ENCODE data around the gene EIF4G3. TPM values are rescaled to one million over a fixed set of nuclear protein-coding genes. Genes with fewer than 3 reads are reported as not detected.
"Not testable (repeated sequence)": the region's sequence is repeated elsewhere in the genome, so short reads cannot be mapped to it uniquely, and the experiment has no call there.

The EIF4G3 gene
- total RNA-seq, 4 donors from 2014 or later = 48.6 to 73.6 (median 57.9) TPM

- WGBS, 2 donors (ENCODE audit: low coverage in 1 of 2) = 77 to 100% methylated on average over 3 to 4 of the region's 4 CpGs
- ATAC-seq = no peak
- H3K36me3 ChIP-seq = no peaks in the 10 kb centered on the region
- H3K4me1 ChIP-seq = peaks cover 0 to 7% (median 0%) of the 10 kb centered on the region in 3 donors
- no peaks in the 10 kb centered on the region for H3K27me3 ChIP-seq
- H3K9me3 ChIP-seq = no peaks in the 10 kb centered on the region
- no peak for TF ChIP-seq EP300 (IDR thresholded peaks at IDR 0.05)
- TF ChIP-seq POLR2A (IDR thresholded peaks at IDR 0.05) = no peak
- TF ChIP-seq CTCF (IDR thresholded peaks at IDR 0.05) = no peak
- no peak for TF ChIP-seq POLR2AphosphoS5 (IDR thresholded peaks at IDR 0.05)
- no peak overlapping the region for H3K27ac ChIP-seq
- no peak overlapping the region for H3K4me3 ChIP-seq
Measured at GRCh38 chr1:21192871-21193270, 16.2 kb upstream of the EIF4G3 start.

GRCh38 chr1:21192284-21192683 lies 15.6 kb upstream of the EIF4G3 start:
- H3K27ac ChIP-seq = no peak overlapping the region
- WGBS, 2 donors (ENCODE audit: low coverage in 1 of 2) = 80% methylated on average over 1 of the region's 5 CpGs; no CpG with 5 or more reads in 1 of the 2 donors
- no peaks in the 10 kb centered on the region for H3K27me3 ChIP-seq
- no peaks in the 10 kb centered on the region for H3K36me3 ChIP-seq
- H3K9me3 ChIP-seq = no peaks in the 10 kb centered on the region
- ATAC-seq = no peak
- no peak overlapping the region for H3K4me3 ChIP-seq
- no peak for TF ChIP-seq POLR2A (IDR thresholded peaks at IDR 0.05)
- TF ChIP-seq POLR2AphosphoS5 (IDR thresholded peaks at IDR 0.05) = no peak
- no peak for TF ChIP-seq EP300 (IDR thresholded peaks at IDR 0.05)
- no peak for TF ChIP-seq CTCF (IDR thresholded peaks at IDR 0.05)
- H3K4me1 ChIP-seq = peaks cover 0 to 7% (median 0%) of the 10 kb centered on the region in 3 donors

- not testable (repeated sequence) for H3K4me1 ChIP-seq, ATAC-seq, H3K9me3 ChIP-seq, H3K4me3 ChIP-seq, H3K27me3 ChIP-seq, H3K36me3 ChIP-seq, H3K27ac ChIP-seq
- WGBS, 2 donors (ENCODE audit: low coverage in 1 of 2) = 50 to 56% methylated on average over 2 of the region's 2 CpGs
Measured at GRCh38 chr1:21190771-21191170, 14.1 kb upstream of the EIF4G3 start.

- 100% methylated on average over 1 of the region's 1 CpG; no CpG with 5 or more reads in 1 of the 2 donors for WGBS, 2 donors (ENCODE audit: low coverage in 1 of 2)
- H3K4me3 ChIP-seq = no peak overlapping the region
- H3K9me3 ChIP-seq = no peaks in the 10 kb centered on the region
- no peaks in the 10 kb centered on the region for H3K27me3 ChIP-seq
- H3K27ac ChIP-seq = no peak overlapping the region
- no peaks in the 10 kb centered on the region for H3K36me3 ChIP-seq
- no peak for TF ChIP-seq CTCF (IDR thresholded peaks at IDR 0.05)
- TF ChIP-seq POLR2AphosphoS5 (IDR thresholded peaks at IDR 0.05) = no peak
- peaks cover 0 to 3% (median 0%) of the 10 kb centered on the region in 3 donors for H3K4me1 ChIP-seq
- ATAC-seq = no peak
Measured at GRCh38 chr1:21189906-21190500, 13.3 kb upstream of the EIF4G3 start.

GRCh38 chr1:21189421-21189820 lies 12.7 kb upstream of the EIF4G3 start:
- ATAC-seq = no peak

More at GRCh38 chr1:21189421-21189820, 12.7 kb upstream of the EIF4G3 start:
- no peaks in the 10 kb centered on the region for H3K9me3 ChIP-seq
- H3K4me3 ChIP-seq = no peak overlapping the region
- no peaks in the 10 kb centered on the region for H3K4me1 ChIP-seq
- TF ChIP-seq EP300 (IDR thresholded peaks at IDR 0.05) = no peak
- TF ChIP-seq POLR2AphosphoS5 (IDR thresholded peaks at IDR 0.05) = no peak
- TF ChIP-seq CTCF (IDR thresholded peaks at IDR 0.05) = no peak
- no peak for TF ChIP-seq POLR2A (IDR thresholded peaks at IDR 0.05)
- no peaks in the 10 kb centered on the region for H3K27me3 ChIP-seq
- no peak overlapping the region for H3K27ac ChIP-seq
- H3K36me3 ChIP-seq = no peaks in the 10 kb centered on the region
- 64% methylated on average over 2 of the region's 3 CpGs; no CpG with 5 or more reads in 1 of the 2 donors for WGBS, 2 donors (ENCODE audit: low coverage in 1 of 2)

Data from gastroesophageal sphincter (tissue), 4 donors.